HG02571 (cell line): ENCODE data around the gene JADE2.
"Not testable (repeated sequence)": the region's sequence is repeated elsewhere in the genome, so short reads cannot be mapped to it uniquely, and the experiment has no call there.

Experiments used
- ATAC-seq: cut with Tn5 transposase; IDR thresholded peaks from one replicate; pipeline ENCODE4 v1.9.1; 2021; ENCODE audit warnings: mild to moderate bottlenecking, moderate library complexity; ENCODE audit not compliant: unreplicated experiment

The JADE2 gene

GRCh38 chr5:134550271-134551214 lies 25.1 kb downstream of the JADE2 start:
- no peak for ATAC-seq

- no peak for ATAC-seq
These were observed 26.4 kb downstream of the JADE2 start for GRCh38 chr5:134551901-134552300.

GRCh38 chr5:134552301-134552700 lies 26.8 kb downstream of the JADE2 start:
- ATAC-seq, result no peak

GRCh38 chr5:134552716-134553115 lies 27.2 kb downstream of the JADE2 start:
- ATAC-seq, result not testable (repeated sequence)

GRCh38 chr5:134553821-134554267 lies 28.4 kb downstream of the JADE2 start:
- no peak for ATAC-seq

GRCh38 chr5:134554319-134555222 lies 29.1 kb downstream of the JADE2 start:
- ATAC-seq, result peak; percentile 44

GRCh38 chr5:134555223-134555889 lies 29.9 kb downstream of the JADE2 start:
- no peak for ATAC-seq

- ATAC-seq, result no peak
These were observed 30.4 kb downstream of the JADE2 start for GRCh38 chr5:134555890-134556311.

GRCh38 chr5:134556588-134556987 lies 31.1 kb downstream of the JADE2 start:
- not testable (repeated sequence) for ATAC-seq

- ATAC-seq, result no peak
These were observed 31.5 kb downstream of the JADE2 start for GRCh38 chr5:134556994-134557393.

- ATAC-seq, result no peak
These were observed 34.2 kb downstream of the JADE2 start for GRCh38 chr5:134559672-134560071.

- ATAC-seq, result no peak
These were observed 35.2 kb downstream of the JADE2 start for GRCh38 chr5:134560698-134561097.

- ATAC-seq, result no peak
These were observed 36.4 kb downstream of the JADE2 start for GRCh38 chr5:134561871-134562296.

- no peak for ATAC-seq
These were observed 37.8 kb downstream of the JADE2 start for GRCh38 chr5:134563221-134563620.

GRCh38 chr5:134563962-134564361 lies 38.5 kb downstream of the JADE2 start:
- ATAC-seq, result no peak

- ATAC-seq, result no peak
These were observed 38.9 kb downstream of the JADE2 start for GRCh38 chr5:134564396-134564795.

GRCh38 chr5:134565791-134566740 lies 40.6 kb downstream of the JADE2 start:
- ATAC-seq, result no peak

GRCh38 chr5:134566741-134567221 lies 41.3 kb downstream of the JADE2 start:
- no peak for ATAC-seq

- ATAC-seq, result no peak
These were observed 42.3 kb downstream of the JADE2 start for GRCh38 chr5:134567641-134568336.
